Measurements from ENCODE around the gene ADAMTS16. TPM values are rescaled to one million over a fixed set of nuclear protein-coding genes. Genes with fewer than 3 reads are reported as not detected.

ADAMTS16 gene
- total and polyA plus RNA-seq, 2 experiments from 2014 or later, result 0.11 TPM

DNA sequence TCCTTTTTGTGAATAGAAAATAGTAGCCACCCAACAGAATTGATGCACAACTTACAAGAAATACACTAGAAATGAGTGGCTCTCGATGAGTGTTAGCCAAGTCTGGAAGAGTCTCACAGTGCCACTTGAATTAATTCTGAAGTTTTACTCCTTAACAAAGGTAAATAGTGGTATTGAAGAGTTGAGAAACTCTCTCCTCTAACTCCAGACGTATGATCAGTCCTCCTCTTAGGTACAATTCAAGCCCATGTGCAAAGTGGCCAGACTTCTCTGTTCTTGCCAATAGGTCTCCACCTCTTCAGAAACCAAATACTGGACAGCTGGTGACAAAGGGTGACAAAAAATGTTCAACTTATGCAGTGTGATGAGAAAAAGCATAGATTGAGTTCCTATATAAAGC, 38.5 kb upstream of the ADAMTS16 start:
- in situ Hi-C loops (cut with MboI), result no loop called here
- WGBS, 2 experiments (ENCODE audit: low coverage in 1 of 2, low lambda C conversion rate in 2 of 2, missing lambda C conversion rate in 2 of 2), result 12 to 15% methylated on average over 2 of the region's 2 CpGs

GRCh38 chr5:5103245-5103644, 36.9 kb upstream of the ADAMTS16 start:
- no peak for TF ChIP-seq EZH2 (IDR thresholded peaks at IDR 0.05; ENCODE audit: insufficient read depth, poor library complexity, severe bottlenecking)
- no peak for TF ChIP-seq EZH2phosphoT487 (IDR thresholded peaks at IDR 0.05; ENCODE audit: insufficient read depth, low read depth)
- no peak overlapping the region for H2AFZ ChIP-seq
- no peaks in the 10 kb centered on the region for H3K9me3 ChIP-seq (ENCODE audit: low read depth)
- 11% methylated on average over 4 of the region's 4 CpGs for WGBS, 2 experiments (ENCODE audit: low coverage in 1 of 2, low lambda C conversion rate in 2 of 2, missing lambda C conversion rate in 2 of 2)
- DNase-seq, result no peak
- no peaks in the 10 kb centered on the region for H3K4me1 ChIP-seq (ENCODE audit: insufficient read depth)
- H3K9me2 ChIP-seq (ENCODE audit: insufficient read depth), result no peaks in the 10 kb centered on the region
- H3K27ac ChIP-seq, result no peak overlapping the region
- no peak overlapping the region for H3K4me3 ChIP-seq
- no peak overlapping the region for H3K4me2 ChIP-seq (ENCODE audit: unreplicated experiment)
- no peaks in the 10 kb centered on the region for H3K79me2 ChIP-seq (ENCODE audit: insufficient read depth)
- H3K36me3 ChIP-seq (ENCODE audit: low read depth), result no peaks in the 10 kb centered on the region
- no peaks in the 10 kb centered on the region for H3F3A ChIP-seq (ENCODE audit: insufficient read depth)
- H3K9ac ChIP-seq, result no peak overlapping the region
- H4K20me1 ChIP-seq (ENCODE audit: insufficient read depth), result no peaks in the 10 kb centered on the region
- in situ Hi-C loops (cut with MboI), result no loop called here
- H3K27me3 ChIP-seq (replicated peaks; ENCODE audit: insufficient read depth), result peaks cover 15% of the 10 kb centered on the region; the same call in 1 of the 2 replicates

More for the DNA sequence above, 38.5 kb upstream of the ADAMTS16 start:
- no peak for DNase-seq
- Histone ChIP-seq H3K4me3 (no peak overlapping the region), H3K9me3 (ENCODE audit: low read depth) (no peaks in the 10 kb centered on the region), H3F3A (ENCODE audit: insufficient read depth) (no peaks in the 10 kb centered on the region), H4K20me1 (ENCODE audit: insufficient read depth) (no peaks in the 10 kb centered on the region), H3K4me1 (ENCODE audit: insufficient read depth) (no peaks in the 10 kb centered on the region), H3K9me2 (ENCODE audit: insufficient read depth) (no peaks in the 10 kb centered on the region), H3K27ac (no peak overlapping the region), H3K36me3 (ENCODE audit: low read depth) (no peaks in the 10 kb centered on the region), H3K4me2 (ENCODE audit: unreplicated experiment) (no peak overlapping the region), H3K79me2 (ENCODE audit: insufficient read depth) (no peaks in the 10 kb centered on the region), H2AFZ (no peak overlapping the region), H3K27me3 (replicated peaks; ENCODE audit: insufficient read depth) (peaks cover 12% of the 10 kb centered on the region; the same call in 1 of the 2 replicates), H3K9ac (no peak overlapping the region)
- TF ChIP-seq EZH2 (IDR thresholded peaks at IDR 0.05; ENCODE audit: insufficient read depth, poor library complexity, severe bottlenecking), result no peak
- TF ChIP-seq EZH2phosphoT487 (IDR thresholded peaks at IDR 0.05; ENCODE audit: insufficient read depth, low read depth), result no peak

DNA sequence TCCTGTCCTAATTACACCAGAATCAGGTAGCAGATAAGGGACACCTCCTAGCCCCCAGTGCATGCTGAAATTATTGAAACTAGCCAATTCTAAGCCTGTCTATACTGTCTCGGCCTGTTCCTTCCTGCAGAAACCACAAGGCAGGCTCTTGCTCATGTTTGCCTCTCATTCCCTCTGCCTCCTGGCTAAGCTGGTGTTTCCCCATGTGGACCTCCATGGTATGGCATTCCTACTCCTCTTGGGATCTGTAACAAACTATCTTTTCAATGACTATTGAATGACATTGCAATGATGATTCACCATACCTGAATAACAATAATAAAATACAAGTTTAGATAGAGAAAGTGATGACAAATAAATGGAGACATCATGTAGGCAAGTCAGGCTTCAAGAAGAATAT, 35.6 kb upstream of the ADAMTS16 start:
- Histone ChIP-seq H3K27me3 (replicated peaks; ENCODE audit: insufficient read depth) (peaks cover 15% of the 10 kb centered on the region; the same call in 1 of the 2 replicates), H3K9me2 (ENCODE audit: insufficient read depth) (no peaks in the 10 kb centered on the region), H3F3A (ENCODE audit: insufficient read depth) (no peaks in the 10 kb centered on the region), H3K4me3 (no peak overlapping the region), H3K27ac (no peak overlapping the region), H3K4me1 (ENCODE audit: insufficient read depth) (no peaks in the 10 kb centered on the region), H4K20me1 (ENCODE audit: insufficient read depth) (no peaks in the 10 kb centered on the region), H3K9ac (no peak overlapping the region), H3K36me3 (ENCODE audit: low read depth) (no peaks in the 10 kb centered on the region), H2AFZ (no peak overlapping the region), H3K4me2 (ENCODE audit: unreplicated experiment) (no peak overlapping the region), H3K9me3 (ENCODE audit: low read depth) (no peaks in the 10 kb centered on the region), H3K79me2 (ENCODE audit: insufficient read depth) (no peaks in the 10 kb centered on the region)
- TF ChIP-seq EZH2 (IDR thresholded peaks at IDR 0.05; ENCODE audit: insufficient read depth, poor library complexity, severe bottlenecking), result no peak
- no peak for TF ChIP-seq EZH2phosphoT487 (IDR thresholded peaks at IDR 0.05; ENCODE audit: insufficient read depth, low read depth)
- in situ Hi-C loops (cut with MboI), result no loop called here
- no peak for DNase-seq
- WGBS, 2 experiments (ENCODE audit: low coverage in 1 of 2, low lambda C conversion rate in 2 of 2, missing lambda C conversion rate in 2 of 2), result 55 to 58% methylated on average over 1 of the region's 1 CpG

GRCh38 chr5:5105531-5105930, 34.6 kb upstream of the ADAMTS16 start:
- Histone ChIP-seq H3K4me3 (no peak overlapping the region), H3K36me3 (ENCODE audit: low read depth) (no peaks in the 10 kb centered on the region), H3K27me3 (replicated peaks; ENCODE audit: insufficient read depth) (peaks cover 15% of the 10 kb centered on the region; the same call in 1 of the 2 replicates), H3K9me3 (ENCODE audit: low read depth) (no peaks in the 10 kb centered on the region), H2AFZ (no peak overlapping the region), H3K27ac (no peak overlapping the region), H3K9me2 (ENCODE audit: insufficient read depth) (no peaks in the 10 kb centered on the region), H3K79me2 (ENCODE audit: insufficient read depth) (no peaks in the 10 kb centered on the region), H3F3A (ENCODE audit: insufficient read depth) (no peaks in the 10 kb centered on the region), H3K4me1 (ENCODE audit: insufficient read depth) (no peaks in the 10 kb centered on the region), H4K20me1 (ENCODE audit: insufficient read depth) (no peaks in the 10 kb centered on the region), H3K9ac (no peak overlapping the region), H3K4me2 (ENCODE audit: unreplicated experiment) (no peak overlapping the region)
- TF ChIP-seq EZH2 (IDR thresholded peaks at IDR 0.05; ENCODE audit: insufficient read depth, poor library complexity, severe bottlenecking) (no peak), EZH2phosphoT487 (IDR thresholded peaks at IDR 0.05; ENCODE audit: insufficient read depth, low read depth) (no peak)
- in situ Hi-C loops (cut with MboI), result no loop called here
- DNase-seq, result no peak
- 0 to 8% methylated on average over 1 of the region's 1 CpG for WGBS, 2 experiments (ENCODE audit: low coverage in 1 of 2, low lambda C conversion rate in 2 of 2, missing lambda C conversion rate in 2 of 2)

DNA sequence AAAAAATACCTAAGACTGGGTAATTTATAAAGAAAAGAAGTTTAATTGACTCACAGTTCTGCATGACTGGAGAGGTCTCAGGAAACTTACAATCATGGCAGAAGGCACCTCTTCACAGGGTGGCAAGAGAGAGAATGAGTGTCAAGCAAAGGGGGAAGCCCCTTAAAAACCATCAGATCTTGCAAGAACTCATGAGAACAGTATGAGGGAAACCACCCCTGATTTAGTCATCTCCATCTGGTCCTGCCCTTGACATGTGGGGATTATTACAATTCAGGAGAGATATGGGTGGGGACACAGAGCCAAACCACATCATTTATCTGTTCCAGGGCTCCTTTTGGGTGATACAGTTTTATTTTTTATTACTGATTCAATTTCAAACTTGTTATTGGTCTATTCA, 23.2 kb upstream of the ADAMTS16 start:
- DNase-seq, result no peak
- no peaks in the 10 kb centered on the region for H3K9me2 ChIP-seq (ENCODE audit: insufficient read depth)
- no peak overlapping the region for H3K27ac ChIP-seq
- H3K4me3 ChIP-seq, result no peak overlapping the region
- H3F3A ChIP-seq (ENCODE audit: insufficient read depth), result no peaks in the 10 kb centered on the region
- no peaks in the 10 kb centered on the region for H3K79me2 ChIP-seq (ENCODE audit: insufficient read depth)
- no peak overlapping the region for H3K4me2 ChIP-seq (ENCODE audit: unreplicated experiment)
- H4K20me1 ChIP-seq (ENCODE audit: insufficient read depth), result no peaks in the 10 kb centered on the region
- H3K4me1 ChIP-seq (ENCODE audit: insufficient read depth), result no peaks in the 10 kb centered on the region
- no peak overlapping the region for H3K9ac ChIP-seq
- no peaks in the 10 kb centered on the region for H3K36me3 ChIP-seq (ENCODE audit: low read depth)
- no peak overlapping the region for H2AFZ ChIP-seq
- H3K27me3 ChIP-seq (replicated peaks; ENCODE audit: insufficient read depth), result peaks cover 40% of the 10 kb centered on the region
- in situ Hi-C loops (cut with MboI), result no loop called here
- no peak for TF ChIP-seq EZH2 (IDR thresholded peaks at IDR 0.05; ENCODE audit: insufficient read depth, poor library complexity, severe bottlenecking)
- no peak for TF ChIP-seq EZH2phosphoT487 (IDR thresholded peaks at IDR 0.05; ENCODE audit: insufficient read depth, low read depth)
- no peaks in the 10 kb centered on the region for H3K9me3 ChIP-seq (ENCODE audit: low read depth)
